HepG2 (cell line): ENCODE data around the gene KLC4. TPM values are rescaled to one million over a fixed set of nuclear protein-coding genes. Genes with fewer than 3 reads are reported as not detected.

ENCODE experiments used
- BRCA1 ChIP-seq: sonication (generic); formaldehyde crosslinking; IDR thresholded peaks from 2 replicates; pipeline ENCODE4 v1.4.0; 2020; ENCODE audit warnings: missing genetic modification reagents
- CBX2 ChIP-seq, 2 experiments: fragments of 200-600 bp in 1 of 2; sonication (generic); formaldehyde crosslinking in 1 of 2; IDR thresholded peaks; 2 replicates each; pipeline versions ENCODE4 v1.7.0 to v1.8.1; 2018 to 2022; ENCODE audit warnings: low read depth in 2 of 2, low read length in 1 of 2, mild to moderate bottlenecking in 1 of 2, missing genetic modification reagents in 1 of 2
- CCDC6 ChIP-seq: sonication (generic); formaldehyde crosslinking; IDR thresholded peaks from 2 replicates; pipeline ENCODE4 v1.8.1; 2022; ENCODE audit warnings: mild to moderate bottlenecking, missing genetic modification reagents, moderate library complexity
- IRX3 ChIP-seq: sonication (generic); formaldehyde crosslinking; IDR thresholded peaks from 2 replicates; pipeline ENCODE4 v1.8.1; 2023; ENCODE audit warnings: mild to moderate bottlenecking, low read depth, missing genetic modification reagents, borderline replicate concordance
- KLF16 ChIP-seq, 2 experiments: sonication (generic) in 1 of 2; formaldehyde crosslinking in 1 of 2; IDR thresholded peaks; 2 replicates each; pipeline versions ENCODE4 v1.6.1 to v1.8.0; 2016 to 2023; ENCODE audit warnings: missing genetic modification reagents in 2 of 2, missing compliant biosample characterization in 1 of 2
- KMT2B ChIP-seq: IDR thresholded peaks from 2 replicates; pipeline ENCODE4 v1.6.1; 2016; ENCODE audit warnings: missing genetic modification reagents, missing compliant biosample characterization
- MEIS1 ChIP-seq: sonication (generic); formaldehyde crosslinking; IDR thresholded peaks from 2 replicates; pipeline ENCODE4 v1.9.0; 2021; ENCODE audit warnings: mild to moderate bottlenecking, missing genetic modification reagents, moderate library complexity, borderline replicate concordance
- NRL ChIP-seq: sonication (generic); formaldehyde crosslinking; IDR thresholded peaks from 2 replicates; pipeline ENCODE4 v1.5.0; 2020; ENCODE audit warnings: missing genetic modification reagents, mild to moderate bottlenecking, moderate library complexity, borderline replicate concordance
- PBX3 ChIP-seq: sonication (generic); formaldehyde crosslinking; IDR thresholded peaks from 2 replicates; pipeline ENCODE4 v1.8.1; 2023; ENCODE audit warnings: missing genetic modification reagents, inconsistent platforms, borderline replicate concordance
- PHB2 ChIP-seq: fragments of 450-650 bp; IDR thresholded peaks from 2 replicates; pipeline ENCODE4 v1.6.1; 2018; ENCODE audit not compliant: partially characterized antibody
- RXRA ChIP-seq: sonication (generic); formaldehyde crosslinking; IDR thresholded peaks from 2 replicates; pipeline ENCODE4 v1.5.1; 2020; ENCODE audit warnings: missing genetic modification reagents
- TCF12 ChIP-seq, 2 experiments: fragments of 450-650 bp in 1 of 2; sonication (generic) in 1 of 2; formaldehyde crosslinking in 1 of 2; IDR thresholded peaks; 2 replicates each; pipeline versions ENCODE4 v1.6.1 to v1.8.0; 2017 to 2022; ENCODE audit warnings: antibody characterized with exemption in 1 of 2, mild to moderate bottlenecking in 1 of 2, missing genetic modification reagents in 1 of 2, moderate library complexity in 1 of 2
- WIZ ChIP-seq: sonication (generic); formaldehyde crosslinking; IDR thresholded peaks from 2 replicates; pipeline ENCODE4 v1.5.1; 2020; ENCODE audit warnings: mild to moderate bottlenecking, missing genetic modification reagents
- XBP1 ChIP-seq: sonication (generic); formaldehyde crosslinking; IDR thresholded peaks from 2 replicates; pipeline ENCODE4 v1.5.0; 2020; ENCODE audit warnings: missing genetic modification reagents
- ZBTB42 ChIP-seq: sonication (generic); formaldehyde crosslinking; IDR thresholded peaks from 2 replicates; pipeline ENCODE4 v1.5.0; 2020; ENCODE audit warnings: mild to moderate bottlenecking, missing genetic modification reagents
- ZFP37 ChIP-seq: sonication (generic); formaldehyde crosslinking; IDR thresholded peaks from 2 replicates; pipeline ENCODE4 v1.4.0; 2020; ENCODE audit warnings: missing genetic modification reagents, borderline replicate concordance
- ZNF276 ChIP-seq: sonication (generic); formaldehyde crosslinking; IDR thresholded peaks from 2 replicates; pipeline ENCODE4 v1.4.0; 2020; ENCODE audit warnings: mild to moderate bottlenecking, low read depth, missing genetic modification reagents
- ZNF335 ChIP-seq: sonication (generic); formaldehyde crosslinking; IDR thresholded peaks from 2 replicates; pipeline ENCODE4 v1.4.0; 2020; ENCODE audit warnings: missing genetic modification reagents
- ZNF513 ChIP-seq: sonication (generic); formaldehyde crosslinking; conservative IDR thresholded peaks from 2 replicates; pipeline ENCODE4 v1.5.0; 2020; ENCODE audit warnings: missing genetic modification reagents
- ZNF83 ChIP-seq: sonication (generic); formaldehyde crosslinking; IDR thresholded peaks from 2 replicates; pipeline ENCODE4 v1.4.0; 2020; ENCODE audit warnings: missing genetic modification reagents, mild to moderate bottlenecking, borderline replicate concordance
- polyA plus RNA-seq, 8 experiments: library from polyadenylated mRNA; depleted of rRNA in 3 of 8; stranded (reverse) in 7 of 8; unstranded in 1 of 8; fragments of >200 nt; fragmentation: Illumina TruSeq in 4 of 8; extraction: Trizol in 4 of 8; gene quantifications; 2 replicates each; pipeline versions ENCODE4 v1.2.1 to v1.2.3, GENCODE V29; 2011 to 2016; ENCODE audit warnings: low read depth in 4 of 8, missing spikeins in 1 of 8, mixed read lengths in 1 of 8; ENCODE audit not compliant: insufficient read depth in 1 of 8
- total RNA-seq, 5 experiments: library from RNA; depleted of rRNA; stranded (reverse); fragments of >200 nt; fragmentation: Illumina TruSeq; extraction: Trizol; gene quantifications; 2 replicates each; pipeline ENCODE4 v1.2.3, GENCODE V29; 2016; ENCODE audit warnings: low read depth in 1 of 5
- TF ChIP-seq, protein P1 (sequence below): fragments of 450-650 bp; IDR thresholded peaks from 2 replicates; pipeline ENCODE4 v1.6.1; 2017; ENCODE audit warnings: mild to moderate bottlenecking

The KLC4 gene
- total and polyA plus RNA-seq, 2 of the 13 experiments (the other 11 are each of a cell fraction or from before 2014, with no cell fraction given), result 45.4 to 70.4 TPM

GRCh38 chr6:43013843-43014433, 45.5 kb upstream of the KLC4 start, which contains the start of the genes KLHDC3 and MEA1 (continued):
- TF ChIP-seq IRX3 (CRISPR knock-in tag) (no peak), MEIS1 (CRISPR knock-in tag) (peak; percentile 88), CCDC6 (no peak), CBX2 (IDR thresholded peaks at IDR 0.05; ENCODE audit: low read depth, low read length) (no peak), CBX2 (CRISPR knock-in tag; IDR thresholded peaks at IDR 0.05; ENCODE audit: low read depth) (no peak), ZNF83 (CRISPR knock-in tag) (peak; percentile 29; the same call in 1 of the 2 replicates), TCF12 (IDR thresholded peaks at IDR 0.05) (no peak), TCF12 (CRISPR knock-in tag; IDR thresholded peaks at IDR 0.05) (no peak), BRCA1 (CRISPR knock-in tag) (no peak), NRL (CRISPR knock-in tag) (0 out of 2 replicates have a peak, but pooled peaks have one; percentile 29), ZNF513 (CRISPR knock-in tag) (no peak), KMT2B (peak; percentile 76), KLF16 (CRISPR knock-in tag; IDR thresholded peaks at IDR 0.05) (peak in 1 of 2 experiments; percentile 56; a peak in 2 of 4 replicates), ZBTB42 (CRISPR knock-in tag) (no peak), ZNF335 (peak; percentile 22; the same call in 1 of the 2 replicates), XBP1 (CRISPR knock-in tag) (no peak), ZFP37 (CRISPR knock-in tag) (no peak), RXRA (CRISPR knock-in tag) (0 out of 2 replicates have a peak, but pooled peaks have one; percentile 15), WIZ (CRISPR knock-in tag) (no peak), PBX3 (CRISPR knock-in tag) (0 out of 2 replicates have a peak, but pooled peaks have one; percentile 20), PHB2 (no peak), ZNF276 (no peak)
- TF ChIP-seq, protein P1, sequence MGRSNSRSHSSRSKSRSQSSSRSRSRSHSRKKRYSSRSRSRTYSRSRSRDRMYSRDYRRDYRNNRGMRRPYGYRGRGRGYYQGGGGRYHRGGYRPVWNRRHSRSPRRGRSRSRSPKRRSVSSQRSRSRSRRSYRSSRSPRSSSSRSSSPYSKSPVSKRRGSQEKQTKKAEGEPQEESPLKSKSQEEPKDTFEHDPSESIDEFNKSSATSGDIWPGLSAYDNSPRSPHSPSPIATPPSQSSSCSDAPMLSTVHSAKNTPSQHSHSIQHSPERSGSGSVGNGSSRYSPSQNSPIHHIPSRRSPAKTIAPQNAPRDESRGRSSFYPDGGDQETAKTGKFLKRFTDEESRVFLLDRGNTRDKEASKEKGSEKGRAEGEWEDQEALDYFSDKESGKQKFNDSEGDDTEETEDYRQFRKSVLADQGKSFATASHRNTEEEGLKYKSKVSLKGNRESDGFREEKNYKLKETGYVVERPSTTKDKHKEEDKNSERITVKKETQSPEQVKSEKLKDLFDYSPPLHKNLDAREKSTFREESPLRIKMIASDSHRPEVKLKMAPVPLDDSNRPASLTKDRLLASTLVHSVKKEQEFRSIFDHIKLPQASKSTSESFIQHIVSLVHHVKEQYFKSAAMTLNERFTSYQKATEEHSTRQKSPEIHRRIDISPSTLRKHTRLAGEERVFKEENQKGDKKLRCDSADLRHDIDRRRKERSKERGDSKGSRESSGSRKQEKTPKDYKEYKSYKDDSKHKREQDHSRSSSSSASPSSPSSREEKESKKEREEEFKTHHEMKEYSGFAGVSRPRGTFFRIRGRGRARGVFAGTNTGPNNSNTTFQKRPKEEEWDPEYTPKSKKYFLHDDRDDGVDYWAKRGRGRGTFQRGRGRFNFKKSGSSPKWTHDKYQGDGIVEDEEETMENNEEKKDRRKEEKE, result no peak
